D721Med (cell line): Measurements from ENCODE around the gene SHMT2.

ENCODE experiments used
- DNase-seq: peaks from one replicate; pipeline ENCODE4 v3.0.0; 2011; ENCODE audit warnings: low spot score; ENCODE audit not compliant: insufficient read length
- FAIRE-seq: peaks from 2 replicates; lab custom pipeline; 2011; peaks lifted over from hg19 to GRCh38; lab: Jason Lieb, UNC
- CTCF ChIP-seq: IDR thresholded peaks from 2 replicates; pipeline ENCODE4 v1.5.1; 2012; ENCODE audit warnings: mild to moderate bottlenecking, control low read depth; ENCODE audit not compliant: insufficient read depth; ENCODE audit errors: missing control alignments

Gene SHMT2

DNA sequence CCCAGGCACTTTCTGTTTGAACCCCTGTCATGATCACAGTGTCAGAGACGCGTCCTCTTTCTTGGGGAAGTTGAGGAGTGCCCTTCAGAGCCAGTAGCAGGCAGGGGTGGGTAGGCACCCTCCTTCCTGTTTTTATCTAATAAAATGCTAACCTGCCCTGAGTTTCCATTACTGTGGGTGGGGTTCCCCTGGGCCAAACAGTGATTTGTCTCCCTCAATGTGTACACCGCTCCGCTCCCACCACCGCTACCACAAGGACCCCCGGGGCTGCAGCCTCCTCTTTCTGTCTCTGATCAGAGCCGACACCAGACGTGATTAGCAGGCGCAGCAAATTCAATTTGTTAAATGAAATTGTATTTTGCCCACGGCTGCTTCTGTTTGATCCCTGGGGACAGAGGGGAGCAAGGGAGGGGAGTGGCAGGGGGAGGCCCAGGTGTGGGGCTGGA lies 5.1 kb downstream of the SHMT2 start:
- DNase-seq, result no peak
- no peak for FAIRE-seq
- TF ChIP-seq CTCF, result no peak

DNA sequence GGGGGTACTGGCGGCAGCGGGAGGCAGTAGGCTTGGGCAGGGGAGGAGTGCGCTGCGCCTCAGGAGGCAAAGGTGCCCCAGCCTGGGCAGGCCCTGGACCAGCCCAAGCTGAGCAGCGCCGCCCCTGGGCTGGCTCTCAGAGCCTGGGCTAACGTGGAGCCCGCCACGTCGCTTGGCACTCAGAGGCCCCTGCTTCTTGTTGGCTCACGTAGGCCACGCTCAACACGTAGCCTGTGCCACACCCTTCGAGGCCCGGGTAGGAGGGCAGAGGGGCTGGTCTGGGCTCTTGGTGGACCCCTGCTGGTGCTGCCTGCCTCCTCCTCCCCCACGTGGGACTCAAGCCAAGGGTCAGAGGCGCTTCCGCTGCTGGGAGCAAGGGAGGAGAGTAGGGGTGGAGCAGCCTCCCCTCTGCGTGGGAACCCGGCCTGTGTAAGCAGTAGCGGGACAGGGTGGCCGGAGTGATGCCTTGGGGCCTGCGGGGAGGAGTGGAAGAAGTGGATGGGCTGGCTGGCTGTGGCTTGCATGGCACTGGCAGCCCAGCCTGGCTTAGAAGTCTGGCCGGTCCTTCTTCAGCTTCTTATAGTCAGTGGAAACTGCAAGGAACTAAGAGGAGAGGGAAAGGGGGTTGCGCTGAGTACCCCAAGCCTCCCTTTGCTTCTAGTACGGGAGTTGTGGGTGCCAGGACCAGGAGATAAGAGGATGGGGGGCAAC lies 5.7 kb downstream of the SHMT2 start:
- no peak for DNase-seq
- FAIRE-seq, result no peak
- no peak for TF ChIP-seq CTCF

GRCh38 chr12:57235728-57236131 lies 6.2 kb downstream of the SHMT2 start:
- DNase-seq (no peak), FAIRE-seq (no peak)
- TF ChIP-seq CTCF, result no peak

- FAIRE-seq, result no peak
- TF ChIP-seq CTCF, result no peak
- no peak for DNase-seq
Measured at GRCh38 chr12:57236201-57236924, 6.9 kb downstream of the SHMT2 start.

- DNase-seq (no peak), FAIRE-seq (no peak)
- TF ChIP-seq CTCF, result no peak
Measured at GRCh38 chr12:57236925-57237595, 7.5 kb downstream of the SHMT2 start.

GRCh38 chr12:57237596-57237931 lies 8.1 kb downstream of the SHMT2 start:
- FAIRE-seq (no peak), DNase-seq (no peak)
- TF ChIP-seq CTCF, result no peak
